Stimulated activated naive CD8-positive, alpha-beta T cell treated with anti-CD3 and anti-CD28 coated beads, Interleukin-15, Interleukin-2, amounts not matched to agents 100 U/mL and 50 U/mL, for 24 hours (primary cell): ENCODE data around the gene KCNQ2.
"Not testable (repeated sequence)": the region's sequence is repeated elsewhere in the genome, so short reads cannot be mapped to it uniquely, and the experiment has no call there.

ENCODE experiments used
- ATAC-seq: fragments of 150-1000 bp; cut with Tn5 transposase; one replicate; pipeline ENCODE4 v1.10.0; 2021
- DNase-seq: peaks from one replicate; pipeline ENCODE4 v3.0.0; 2021

The KCNQ2 gene

DNA sequence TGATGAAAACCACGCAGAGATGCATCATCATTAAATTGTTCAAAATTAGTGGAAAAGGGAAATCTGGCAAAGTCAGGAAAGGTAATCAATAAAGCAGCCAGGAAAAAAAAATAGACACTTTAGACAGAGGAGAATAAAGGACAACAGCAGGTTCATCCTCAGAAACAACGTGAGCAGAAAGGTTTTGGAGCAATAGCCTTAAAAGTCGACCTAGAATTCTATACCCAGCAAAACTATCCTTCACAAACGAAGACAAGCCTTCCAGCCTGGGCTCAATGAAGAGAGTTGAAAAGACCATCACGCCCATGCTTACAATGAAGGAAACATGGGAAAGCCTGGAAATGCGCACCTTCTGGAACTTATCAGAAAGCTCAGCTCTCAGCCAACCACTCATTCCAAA lies 86.6 kb downstream of the KCNQ2 start:
- DNase-seq (no peak), ATAC-seq (no peak)

DNA sequence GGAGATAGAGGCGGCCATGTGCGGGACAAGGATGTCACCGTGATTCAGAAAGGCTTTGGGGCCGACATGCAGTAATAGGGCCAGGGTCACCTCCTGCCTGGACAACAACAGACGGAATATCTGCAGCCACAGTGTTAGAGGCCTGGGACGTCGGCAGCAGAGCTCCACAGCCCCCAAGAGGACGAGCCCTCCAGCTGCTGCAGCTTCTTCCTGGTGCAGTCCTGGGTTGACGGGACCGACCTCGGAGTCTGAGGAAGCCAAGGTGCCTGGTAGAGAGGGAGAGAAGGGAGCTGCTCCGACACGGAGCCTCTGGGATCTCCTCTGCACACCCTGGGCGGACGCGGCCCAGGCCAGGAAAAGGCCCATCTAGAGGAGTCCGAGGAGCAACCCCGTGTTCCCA lies 88.1 kb downstream of the KCNQ2 start:
- DNase-seq (no peak), ATAC-seq (no peak)

- DNase-seq (no peak), ATAC-seq (no peak)
Observed at GRCh38 chr20:63383556-63383955, 88.9 kb downstream of the KCNQ2 start.

DNA sequence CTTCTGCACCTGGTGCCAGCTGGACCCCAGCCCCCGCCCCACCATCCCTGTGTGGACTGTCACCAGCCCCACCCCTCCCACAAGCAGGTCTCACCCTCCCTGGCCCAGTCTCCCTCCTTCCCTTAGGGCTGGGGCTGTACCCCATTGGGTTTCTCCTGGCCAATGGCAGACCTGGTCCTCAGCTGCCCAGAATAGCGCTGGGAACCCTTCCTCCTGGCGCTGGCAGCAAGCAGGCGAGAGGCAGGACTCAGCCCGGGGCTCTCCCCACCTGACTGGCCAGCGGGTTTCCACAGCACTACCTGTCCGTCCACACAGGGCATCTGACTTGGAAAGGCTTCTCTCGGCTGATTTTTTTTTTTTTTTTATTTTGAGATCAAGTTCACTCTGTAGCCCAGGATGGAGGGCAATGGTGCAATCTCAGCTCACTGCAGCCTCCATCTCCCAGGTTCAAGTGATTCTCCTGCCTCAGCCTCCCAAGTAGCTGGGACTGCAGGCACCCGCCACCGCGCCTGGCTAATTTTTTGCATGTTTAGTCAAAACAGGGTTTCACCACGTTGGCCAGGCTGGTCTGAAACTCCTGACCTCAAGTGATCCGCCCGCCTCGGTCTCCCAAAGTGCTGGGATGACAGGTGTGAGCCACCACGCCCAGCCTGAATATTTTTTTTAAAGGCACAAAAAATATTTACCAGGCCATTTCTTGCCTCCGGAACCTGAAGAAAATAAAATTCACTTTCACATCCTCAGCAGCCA lies 89.7 kb downstream of the KCNQ2 start:
- ATAC-seq (no peak), DNase-seq (no peak)

DNA sequence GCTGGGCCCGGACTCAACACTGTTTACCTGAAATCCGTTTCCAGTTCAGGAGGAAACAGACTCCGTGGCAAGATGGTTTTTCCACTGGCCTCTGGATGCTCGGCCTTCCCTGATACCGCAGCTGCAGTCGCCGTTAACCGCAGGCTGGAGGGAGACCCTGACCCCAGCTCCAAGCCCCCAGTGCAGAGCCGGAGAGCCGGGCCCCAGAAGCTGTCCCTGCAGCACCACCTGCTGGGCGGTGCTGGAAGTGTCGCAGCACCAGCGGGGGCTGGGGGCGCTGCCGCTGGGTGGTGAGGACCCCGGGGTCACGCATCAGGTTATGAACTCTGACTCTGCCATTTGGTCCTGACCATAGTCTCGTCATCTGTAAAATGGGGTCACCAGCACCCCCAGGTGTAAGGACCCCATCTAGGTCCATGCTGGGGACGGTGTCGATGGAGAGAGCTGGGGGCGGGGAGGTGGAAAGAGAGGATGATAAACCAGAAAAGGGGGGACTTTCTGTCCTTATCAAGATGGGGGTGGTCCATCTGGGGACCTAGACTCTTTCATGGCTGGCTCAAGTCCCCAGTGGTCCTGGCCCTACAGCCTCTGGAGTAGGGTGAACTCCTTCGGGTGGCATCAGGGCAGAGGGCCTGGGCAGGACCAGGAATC lies 90.5 kb downstream of the KCNQ2 start:
- ATAC-seq (no peak), DNase-seq (peak; percentile 47)

- DNase-seq (no peak), ATAC-seq (no peak)
Observed at GRCh38 chr20:63380346-63380870, 92.0 kb downstream of the KCNQ2 start.

DNA sequence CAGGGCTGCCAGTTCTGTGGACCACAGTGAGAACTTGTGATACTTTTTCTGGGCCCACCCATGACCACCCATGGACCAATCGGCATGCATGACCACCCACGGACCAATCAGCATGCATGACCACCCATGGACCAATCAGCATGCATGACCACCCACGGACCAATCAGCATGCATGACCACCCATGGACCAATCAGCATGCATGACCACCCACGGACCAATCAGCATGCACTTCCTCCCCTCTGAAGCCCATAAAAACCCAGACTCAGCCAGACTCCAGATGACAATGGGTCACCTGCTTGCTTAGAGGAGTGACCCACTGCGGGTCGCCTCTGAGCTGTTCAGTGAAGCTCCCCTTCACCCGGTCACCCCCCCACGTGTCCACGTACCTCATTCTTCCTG lies 92.6 kb downstream of the KCNQ2 start:
- DNase-seq, ATAC-seq: not testable (repeated sequence)

GRCh38 chr20:63379296-63379695 lies 93.2 kb downstream of the KCNQ2 start:
- no peak for ATAC-seq
- no peak for DNase-seq

- no peak for ATAC-seq
Observed at GRCh38 chr20:63378626-63379025, 93.8 kb downstream of the KCNQ2 start.

DNA sequence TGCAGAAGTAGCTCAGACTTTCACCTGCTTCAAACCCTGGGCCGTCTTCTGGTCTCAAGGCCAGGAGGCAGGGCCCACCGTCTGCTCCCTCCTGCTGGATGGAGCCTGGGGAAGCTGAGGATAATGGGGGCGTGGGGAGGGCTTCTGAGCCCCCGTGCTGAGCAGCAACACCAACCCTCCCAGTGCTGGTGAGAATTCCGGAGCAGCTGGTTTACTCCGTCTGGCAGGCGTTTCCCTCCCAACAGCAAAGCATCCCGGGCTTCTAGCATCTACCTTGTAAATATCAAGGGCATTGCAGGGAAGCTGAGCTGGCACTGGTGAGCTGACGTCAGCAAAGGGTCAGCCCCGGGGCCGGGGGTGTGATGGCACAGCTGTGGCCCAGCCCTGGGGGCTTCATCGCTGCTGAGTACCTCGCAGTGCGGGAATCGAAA lies 94.5 kb downstream of the KCNQ2 start:
- no peak for ATAC-seq

More at GRCh38 chr20:63378626-63379025, 93.8 kb downstream of the KCNQ2 start:
- DNase-seq = no peak

GRCh38 chr20:63377256-63377941 lies 95.1 kb downstream of the KCNQ2 start:
- no peak for DNase-seq
- no peak for ATAC-seq

More for the DNA sequence above, 94.5 kb downstream of the KCNQ2 start:
- no peak for DNase-seq

DNA sequence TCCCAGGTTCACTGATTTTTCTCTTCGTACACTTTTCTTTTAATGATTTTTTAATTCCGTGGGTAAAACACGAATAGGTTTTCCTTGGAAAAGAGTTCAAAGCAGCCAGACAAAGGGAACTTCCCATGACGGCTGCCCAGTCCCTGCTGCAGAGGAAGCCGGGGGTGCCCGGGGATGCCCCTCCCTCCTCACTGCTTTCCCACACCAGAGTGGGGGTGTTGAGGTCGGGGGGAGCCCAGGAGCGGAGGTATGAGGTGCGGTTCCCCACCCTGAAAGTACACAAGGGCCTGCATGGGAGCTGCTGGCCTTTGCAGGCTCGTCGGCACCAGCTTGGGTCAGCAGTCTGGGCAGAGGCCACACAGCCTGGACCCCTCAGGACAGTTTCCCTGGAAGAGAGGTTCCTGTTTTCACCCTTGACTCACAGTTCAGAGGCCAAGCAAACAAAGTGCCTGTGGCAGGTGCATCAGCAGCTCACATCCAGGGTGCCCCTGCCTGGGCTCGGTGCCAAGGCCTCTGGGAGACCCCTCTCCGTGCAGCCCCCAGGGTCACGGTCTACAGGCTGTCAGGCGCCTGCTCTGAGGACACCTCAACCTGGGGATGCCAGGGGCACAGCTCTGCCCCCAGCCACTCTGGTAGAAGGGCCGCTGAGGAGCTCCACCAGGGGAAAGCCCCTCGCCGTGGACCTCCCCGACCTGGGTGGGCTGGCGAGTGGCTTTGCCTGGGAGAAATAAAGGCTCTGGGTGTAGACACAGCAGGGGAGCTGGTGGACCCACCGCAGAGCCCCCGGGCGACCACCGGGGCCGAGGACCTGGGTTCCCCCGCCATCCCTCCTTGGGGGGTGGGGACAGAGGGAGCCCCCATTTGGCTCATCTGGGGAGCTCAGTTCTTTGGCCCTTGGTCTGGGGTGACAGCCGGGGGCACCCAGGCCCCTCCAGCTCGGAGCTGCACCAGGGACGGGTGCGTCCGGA lies 95.9 kb downstream of the KCNQ2 start:
- ATAC-seq (no peak), DNase-seq (no peak)

- DNase-seq = no peak
- no peak for ATAC-seq
Observed at GRCh38 chr20:63375438-63375837, 97.0 kb downstream of the KCNQ2 start.

DNA sequence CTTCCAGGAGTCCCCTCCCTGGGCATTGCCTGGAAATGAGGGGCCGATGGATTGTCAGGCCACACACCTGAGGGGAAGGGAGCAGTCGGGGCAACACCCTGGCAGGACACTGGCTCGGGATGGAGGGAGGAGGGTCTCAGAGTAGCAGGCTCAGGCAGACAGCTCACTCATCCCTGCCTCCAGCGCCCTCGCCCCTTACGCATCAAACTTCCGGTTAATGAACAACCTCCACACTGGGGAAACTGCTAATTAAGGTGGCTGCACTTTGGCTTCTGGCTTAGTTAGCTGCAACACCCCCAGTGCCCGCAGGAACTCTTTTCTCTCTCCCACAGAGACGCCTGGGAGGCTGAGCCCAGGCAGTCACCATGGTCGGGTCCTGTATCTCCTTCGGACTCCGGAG lies 98.0 kb downstream of the KCNQ2 start:
- no peak for ATAC-seq
- DNase-seq = no peak

DNA sequence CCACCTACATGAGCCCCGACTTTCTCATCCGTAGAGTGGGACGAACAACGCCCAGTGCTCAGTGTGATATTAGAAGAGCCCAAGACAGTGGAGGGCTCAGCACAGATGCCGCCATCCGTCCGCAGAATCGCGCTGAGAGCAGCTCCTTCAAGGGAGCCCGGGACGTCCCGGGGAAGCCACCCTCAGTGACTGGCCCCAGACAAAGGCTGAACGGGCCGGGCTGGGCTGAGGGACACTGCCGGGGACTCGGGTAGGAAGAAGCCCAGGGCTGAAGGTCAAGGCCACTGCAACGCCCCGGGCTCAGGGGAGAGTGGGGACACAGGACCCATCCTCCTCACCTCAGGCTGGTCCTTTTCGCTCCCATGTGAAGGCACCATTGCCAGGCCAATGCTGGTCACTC lies 98.5 kb downstream of the KCNQ2 start:
- no peak for ATAC-seq
- DNase-seq = no peak

GRCh38 chr20:63372971-63373885 lies 99.2 kb downstream of the KCNQ2 start:
- DNase-seq = no peak
- ATAC-seq = no peak

DNA sequence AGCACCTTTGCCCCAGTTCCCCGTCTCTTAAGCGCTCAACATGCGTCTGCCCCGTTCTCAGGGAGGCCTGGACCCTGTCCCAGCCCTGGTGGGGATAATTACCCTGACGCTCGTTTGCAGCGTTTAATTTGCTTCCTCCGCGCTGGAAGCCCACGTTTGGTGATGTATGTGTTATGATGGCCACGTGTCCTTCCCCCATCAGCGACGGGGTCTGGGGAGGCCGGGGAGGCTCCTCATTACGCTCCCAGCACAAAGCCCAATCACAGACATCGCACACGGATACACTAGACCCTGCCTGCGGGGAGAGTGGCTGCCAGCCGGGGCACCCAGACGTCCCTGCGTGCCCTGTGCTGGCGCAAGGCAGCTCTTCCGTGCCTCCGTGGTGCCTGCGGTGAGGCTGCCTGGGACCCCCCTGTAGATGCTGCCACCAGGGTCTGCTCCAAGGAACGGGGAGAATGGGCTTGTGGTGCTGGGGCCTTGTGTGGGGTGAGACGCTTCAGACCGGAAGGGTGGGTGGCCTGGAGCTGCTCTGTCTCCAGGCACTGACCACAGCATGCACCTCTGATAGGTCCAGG lies 101.1 kb downstream of the KCNQ2 start:
- DNase-seq (no peak), ATAC-seq (no peak)

DNA sequence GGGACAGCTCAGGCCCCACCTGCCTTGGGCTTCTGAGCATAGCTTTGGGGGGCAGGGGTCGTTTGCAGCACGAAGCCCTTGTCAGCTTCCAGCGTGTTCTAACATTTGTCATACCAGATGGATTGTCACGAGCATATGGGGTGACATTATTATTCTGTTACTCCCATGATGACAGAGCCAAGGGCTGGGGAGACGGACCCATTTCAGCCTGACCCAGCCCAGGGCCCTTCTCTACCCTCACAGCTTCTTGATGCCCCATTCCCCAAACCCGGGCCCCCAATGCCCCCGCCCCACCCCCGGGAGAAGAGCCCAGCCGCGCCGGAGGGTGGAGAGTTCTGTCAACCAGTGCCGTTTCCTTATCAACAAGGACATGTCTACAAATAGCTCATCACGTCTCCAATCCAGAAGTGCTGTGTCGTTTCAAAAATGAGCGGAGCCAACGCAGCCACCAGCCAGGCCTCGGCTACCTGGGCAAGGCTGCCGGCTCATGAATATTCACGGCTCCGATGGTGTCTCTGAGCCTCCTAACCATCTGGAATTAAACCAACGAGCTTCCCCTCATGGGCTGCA lies 101.8 kb downstream of the KCNQ2 start:
- no peak for ATAC-seq

DNA sequence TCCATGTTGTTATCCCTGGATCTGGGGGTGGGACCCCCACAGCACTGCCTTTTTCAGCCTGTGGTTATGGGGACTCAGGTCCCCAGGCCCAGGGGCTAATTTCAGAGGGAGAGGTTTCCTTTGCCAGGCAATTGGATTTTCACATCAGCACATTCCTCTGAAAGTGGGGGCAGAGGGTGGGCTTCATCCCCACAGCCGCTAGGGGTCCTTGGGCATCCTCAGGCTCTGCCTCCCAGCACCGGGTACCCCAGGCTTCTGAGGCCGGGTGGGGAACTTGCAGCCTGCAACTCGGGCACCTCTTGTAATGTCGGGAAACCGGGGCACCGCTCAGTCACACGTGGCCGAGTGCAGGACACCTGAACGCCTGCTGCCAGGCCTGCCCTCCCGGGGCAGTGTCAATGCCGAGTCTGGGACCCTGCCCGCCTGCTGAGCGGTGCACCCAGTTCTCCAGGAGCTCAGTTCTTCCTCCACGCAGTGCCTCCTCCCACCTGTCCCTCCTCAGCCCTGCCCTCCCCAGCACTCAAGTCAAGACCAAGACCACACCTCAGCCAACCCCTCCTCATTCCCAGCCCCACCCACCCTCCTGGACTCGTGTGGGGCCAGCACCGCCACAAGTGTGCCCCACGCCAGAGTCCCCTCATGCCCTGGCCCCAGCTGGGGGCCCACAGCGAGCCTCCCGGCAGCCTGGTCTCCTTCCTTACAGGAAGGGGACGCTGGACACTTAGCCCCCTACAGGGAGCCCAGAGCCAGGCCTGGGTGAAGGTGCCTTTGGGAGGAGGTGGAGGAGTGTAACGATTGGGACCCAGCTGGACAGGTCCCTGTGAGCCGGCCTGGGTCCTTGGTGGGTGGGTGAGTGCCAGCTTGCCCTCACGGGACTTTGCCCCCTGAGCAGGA lies 102.5 kb downstream of the KCNQ2 start:
- DNase-seq (no peak), ATAC-seq (no peak)

More for the DNA sequence above, 101.8 kb downstream of the KCNQ2 start:
- no peak for DNase-seq
